HCT116 (cell line): ENCODE results near the gene DPH2. TPM values are rescaled to one million over a fixed set of nuclear protein-coding genes. Genes with fewer than 3 reads are reported as not detected.

ENCODE experiments used
- ATAC-seq: fragments of 200-7000 bp; cut with Tn5 transposase; 2 replicates; pipeline ENCODE4 v1.9.1; 2020; ENCODE audit warnings: mild to moderate bottlenecking, moderate library complexity
- Bru-seq: library from RNA; stranded (reverse); fragments of 400-500 nt; gene quantifications from one replicate; lab custom pipeline; 2021; lab: Mats Ljungman, UMichigan
- BruChase-seq, 2 experiments: library from RNA; stranded (reverse); fragments of 400-500 nt; gene quantifications; one replicate each; lab custom pipeline; 2021; lab: Mats Ljungman, UMichigan
- BruUV-seq: library from RNA; stranded (reverse); fragments of 400-500 nt; replicated peaks from 2 replicates; lab custom pipeline; 2021; lab: Mats Ljungman, UMichigan
- CTCF ChIA-PET: fragments of 300-600 bp; sonication (Branson Sonifier 250); formaldehyde crosslinking; loops from one replicate; lab custom pipeline; 2021; ENCODE audit warnings: antibody characterized with exemption; lab: Charles Lee
- POLR2A ChIA-PET: fragments of 300-600, 350-600 bp; sonication (Branson Sonifier 250); formaldehyde crosslinking; loops from one replicate; lab custom pipeline; 2021; ENCODE audit warnings: antibody characterized with exemption; lab: Charles Lee
- RAD21 ChIA-PET, 2 experiments: fragments of 300-600 bp; sonication (Branson Sonifier 250); formaldehyde crosslinking; loops; one replicate each; lab custom pipeline; 2023; ENCODE audit warnings: low total read pairs in 2 of 2; ENCODE audit not compliant: uncharacterized antibody in 2 of 2, unreplicated experiment in 2 of 2, low non-redundant PET in 1 of 2; lab: Charles Lee
- DNase-seq: peaks from one replicate; pipeline ENCODE4 v3.0.0-alpha.2; 2010; ENCODE audit warnings: low read depth, low spot score
- H2AFZ ChIP-seq: fragments of 200-600 bp; shearing (Covaris generic), sonication (generic); 2 replicates; pipeline ENCODE4 v1.6.1; 2017; ENCODE audit warnings: low read depth, mixed run types, mixed read lengths, antibody characterized with exemption, low read length; ENCODE audit not compliant: poor library complexity, severe bottlenecking
- H3K27ac ChIP-seq: 2 replicates; pipeline ENCODE4 v1.5.1; 2012; ENCODE audit warnings: low read depth, low read length
- H3K27me3 ChIP-seq: fragments of 200-600 bp; sonication (generic); 2 replicates; pipeline ENCODE4 v1.6.1; 2016; ENCODE audit warnings: mixed run types, low read length, mixed read lengths; ENCODE audit not compliant: insufficient read depth
- H3K36me3 ChIP-seq, 2 experiments: fragments of 200-500 bp in 1 of 2; fragments of 200-600 bp in 1 of 2; sonication (Bioruptor generic) in 1 of 2; sonication (generic) in 1 of 2; 2 replicates each; pipeline versions ENCODE4 v1.5.1 to v1.6.1; 2014 to 2016; ENCODE audit warnings: low read length in 2 of 2, inconsistent platforms in 1 of 2, mixed read lengths in 1 of 2, mixed run types in 1 of 2; ENCODE audit not compliant: insufficient read depth in 2 of 2, control insufficient read depth in 1 of 2
- H3K4me1 ChIP-seq, 2 experiments: fragments of 200-600 bp in 1 of 2; sonication (generic) in 1 of 2; 2 replicates each; pipeline versions ENCODE4 v1.5.1 to v1.6.1; 2012 to 2017; ENCODE audit warnings: low read length in 2 of 2, inconsistent platforms in 1 of 2, mild to moderate bottlenecking in 1 of 2, mixed read lengths in 1 of 2, mixed run types in 1 of 2, moderate library complexity in 1 of 2; ENCODE audit not compliant: insufficient read depth in 2 of 2, control insufficient read depth in 1 of 2
- H3K4me2 ChIP-seq: fragments of 200-600 bp; sonication (generic); 2 replicates; pipeline ENCODE4 v1.6.1; 2017; ENCODE audit warnings: mixed run types, low read length, mixed read lengths
- H3K4me3 ChIP-seq, 2 experiments: fragments of 200-600 bp in 1 of 2; sonication (generic) in 1 of 2; replicated peaks in 1 of 2; 2 replicates each; pipeline ENCODE4 v1.5.1; 2011 to 2016; ENCODE audit warnings: low read length in 2 of 2, control low read depth in 1 of 2, low read depth in 1 of 2, mild to moderate bottlenecking in 1 of 2, mixed read lengths in 1 of 2, mixed run types in 1 of 2
- H3K79me2 ChIP-seq: fragments of 200-600 bp; sonication (generic); 2 replicates; pipeline ENCODE4 v1.6.1; 2017; ENCODE audit warnings: mild to moderate bottlenecking, mixed run types, low read length, moderate library complexity, mixed read lengths; ENCODE audit not compliant: insufficient read depth
- H3K9ac ChIP-seq: fragments of 200-600 bp; sonication (generic); 2 replicates; pipeline ENCODE4 v1.6.1; 2016; ENCODE audit warnings: low read length, mixed read lengths
- H3K9me2 ChIP-seq: fragments of 200-600 bp; sonication (generic), shearing (Covaris generic); 2 replicates; pipeline ENCODE4 v1.6.1; 2017; ENCODE audit warnings: mixed run types, mild to moderate bottlenecking, moderate library complexity; ENCODE audit not compliant: insufficient read depth
- H3K9me3 ChIP-seq, 2 experiments: fragments of 200-500 bp in 1 of 2; fragments of 200-600 bp in 1 of 2; sonication (Bioruptor generic) in 1 of 2; sonication (generic) in 1 of 2; 2 replicates each; pipeline ENCODE4 v1.6.1; 2014 to 2017; ENCODE audit warnings: low read length in 2 of 2, mixed read lengths in 2 of 2, inconsistent platforms in 1 of 2, low read depth in 1 of 2, mild to moderate bottlenecking in 1 of 2, mixed run types in 1 of 2, moderate library complexity in 1 of 2; ENCODE audit not compliant: control insufficient read depth in 1 of 2, insufficient read depth in 1 of 2
- H4K20me1 ChIP-seq: fragments of 200-600 bp; sonication (generic), shearing (Covaris generic); 2 replicates; pipeline ENCODE4 v1.6.1; 2017; ENCODE audit warnings: mixed run types, mild to moderate bottlenecking, moderate library complexity; ENCODE audit not compliant: insufficient read depth
- POLR2AphosphoS5 ChIP-seq: IDR thresholded peaks from 2 replicates; pipeline ENCODE4 v1.6.1; 2011; ENCODE audit warnings: mild to moderate bottlenecking, low read depth, low read length, moderate library complexity
- YY1 ChIP-seq: IDR thresholded peaks from 2 replicates; pipeline ENCODE4 v1.6.1; 2011; ENCODE audit warnings: low read length, low read depth, moderate library complexity, mild to moderate bottlenecking; ENCODE audit not compliant: insufficient replicate concordance; ENCODE audit errors: extremely low read depth
- ZFX ChIP-seq: fragments of 450-650 bp; IDR thresholded peaks from 2 replicates; pipeline ENCODE4 v1.6.1; 2017
- intact Hi-C: fragments of 100-400 bp; cut with micrococcal nuclease; formaldehyde crosslinking; loops from 2 replicates; pipeline ENCODE4 v1.10.0; 2022
- long read RNA-seq: library from polyadenylated mRNA; unstranded; transcript quantifications from one replicate; pipeline ENCODE4 v2.0.0, GENCODE V29; 2021; ENCODE audit not compliant: unreplicated experiment
- polyA plus RNA-seq: library from polyadenylated mRNA; unstranded; fragments of >200 nt; gene quantifications from 2 replicates; pipeline ENCODE4 v1.2.1, GENCODE V29; 2012; ENCODE audit warnings: missing spikeins
- total RNA-seq: library from RNA; stranded (reverse); gene quantifications from one replicate; pipeline ENCODE4 v1.2.1, GENCODE V29; 2021; ENCODE audit not compliant: unreplicated experiment
- TF ChIP-seq, protein P1 (sequence below): IDR thresholded peaks from 2 replicates; pipeline ENCODE4 v1.6.1; 2011; ENCODE audit warnings: mild to moderate bottlenecking, low read length, moderate library complexity; ENCODE audit not compliant: insufficient replicate concordance; ENCODE audit errors: extremely low read depth
- TF ChIP-seq, protein P2 (sequence below), 3 experiments: fragments of 200-600 bp in 1 of 3; sonication (generic) in 1 of 3; IDR thresholded peaks in 2 of 3; conservative IDR thresholded peaks in 1 of 3; 2 replicates each; pipeline ENCODE4 v1.5.1; 2012 to 2017; ENCODE audit warnings: low read depth in 2 of 3, low read length in 2 of 3, antibody characterized with exemption in 1 of 3, borderline replicate concordance in 1 of 3, control low read depth in 1 of 3, mild to moderate bottlenecking in 1 of 3, mixed read lengths in 1 of 3, mixed run types in 1 of 3, moderate library complexity in 1 of 3; ENCODE audit not compliant: insufficient read depth in 1 of 3

Gene DPH2, protein sequence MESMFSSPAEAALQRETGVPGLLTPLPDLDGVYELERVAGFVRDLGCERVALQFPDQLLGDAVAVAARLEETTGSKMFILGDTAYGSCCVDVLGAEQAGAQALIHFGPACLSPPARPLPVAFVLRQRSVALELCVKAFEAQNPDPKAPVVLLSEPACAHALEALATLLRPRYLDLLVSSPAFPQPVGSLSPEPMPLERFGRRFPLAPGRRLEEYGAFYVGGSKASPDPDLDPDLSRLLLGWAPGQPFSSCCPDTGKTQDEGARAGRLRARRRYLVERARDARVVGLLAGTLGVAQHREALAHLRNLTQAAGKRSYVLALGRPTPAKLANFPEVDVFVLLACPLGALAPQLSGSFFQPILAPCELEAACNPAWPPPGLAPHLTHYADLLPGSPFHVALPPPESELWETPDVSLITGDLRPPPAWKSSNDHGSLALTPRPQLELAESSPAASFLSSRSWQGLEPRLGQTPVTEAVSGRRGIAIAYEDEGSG
- 53.2 TPM for total RNA-seq
- 31.5 and 32.2 TPM in 2 replicates for polyA plus RNA-seq
- Bru-seq, nascent RNA: percentile 71 among the genes with signal in this experiment
- BruChase-seq, experiment 1, labeled RNA remaining after a 6-hour chase: percentile 85 among the genes with signal in this experiment
- BruChase-seq, experiment 2, labeled RNA remaining after a 2-hour chase: percentile 90 among the genes with signal in this experiment
- long read RNA-seq, transcript DPH2-201 (6 exons, 2,472 nt): major isoform, 48 of 78 reads
- long read RNA-seq, partial matches to known transcripts: 10 of 78 reads
- long read RNA-seq, other reads (novel, unspliced or antisense): 13 of 78 reads

DNA sequence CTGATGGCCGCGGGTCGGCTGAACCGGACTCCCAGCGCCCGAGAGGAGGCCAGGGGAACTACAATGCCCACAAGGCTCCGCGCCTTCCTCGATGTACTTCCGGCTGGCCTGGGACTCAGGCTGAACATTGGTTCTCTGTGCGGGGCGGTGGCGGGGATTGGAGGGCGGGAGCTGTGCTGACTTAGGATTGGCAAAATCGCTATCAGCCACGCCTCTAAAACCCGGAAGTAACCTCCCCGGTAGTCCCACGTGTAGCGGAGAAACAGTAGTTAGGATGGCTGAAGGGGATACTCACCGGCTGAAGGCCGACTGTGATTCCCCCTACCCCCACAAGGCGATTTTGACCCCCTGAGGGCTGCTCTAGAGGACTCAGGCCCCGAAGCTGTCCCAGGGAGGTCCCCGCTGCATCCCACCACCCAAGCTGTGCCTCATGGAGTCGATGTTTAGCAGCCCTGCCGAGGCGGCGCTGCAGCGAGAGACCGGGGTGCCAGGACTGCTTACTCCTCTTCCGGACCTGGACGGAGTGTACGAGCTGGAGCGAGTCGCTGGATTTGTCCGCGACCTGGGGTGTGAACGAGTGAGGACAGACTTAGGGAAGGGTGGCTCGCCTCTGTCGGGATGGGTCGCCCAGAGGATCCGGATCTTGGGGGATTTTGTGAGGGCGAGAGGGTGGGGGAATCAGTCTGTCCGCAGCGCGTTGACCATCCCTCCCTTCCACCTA, at the start of gene DPH2:
Gene DPH2 (plus strand): TSS at position 265 of the 721 bp plus-strand sequence. CDS start 166 bp downstream, at position 431.
- H4K20me1 ChIP-seq: no peaks in the 10 kb centered on the region
- ChIA-PET POLR2A (interaction anchor here (1.0 to 1.1 kb wide), 2 partner anchors 14 to 35 kb away, joined by 3 read pairs; no protein-coding TSS in a partner anchor), RAD21 (interaction anchor here in 1 of 2 experiments (1.0 kb wide), 1 partner anchor 22 kb away, joined by 3 read pairs; the partner anchor contains the start of gene CCDC24), CTCF (interaction anchor here (1.2 kb wide), 1 partner anchor 207 kb away, joined by 4 read pairs; no protein-coding TSS in a partner anchor)
- H3K27me3 ChIP-seq: no peaks in the 10 kb centered on the region
- H3K9me2 ChIP-seq: no peaks in the 10 kb centered on the region
- ATAC-seq (peak; percentile 89), DNase-seq (peak; percentile 94)
- H3K9ac ChIP-seq: peak within 1 kb of the TSS; percentile 85
- peaks cover 19% of the 10 kb centered on the region for H3K79me2 ChIP-seq
- peaks cover 9 to 29% of the 10 kb centered on the region in 2 experiments; a peak in 3 of 4 replicates for H3K36me3 ChIP-seq
- peaks cover 10 to 30% of the 10 kb centered on the region in 2 experiments for H3K4me1 ChIP-seq
- intact Hi-C loops: no loop called here
- TF ChIP-seq, protein P1, sequence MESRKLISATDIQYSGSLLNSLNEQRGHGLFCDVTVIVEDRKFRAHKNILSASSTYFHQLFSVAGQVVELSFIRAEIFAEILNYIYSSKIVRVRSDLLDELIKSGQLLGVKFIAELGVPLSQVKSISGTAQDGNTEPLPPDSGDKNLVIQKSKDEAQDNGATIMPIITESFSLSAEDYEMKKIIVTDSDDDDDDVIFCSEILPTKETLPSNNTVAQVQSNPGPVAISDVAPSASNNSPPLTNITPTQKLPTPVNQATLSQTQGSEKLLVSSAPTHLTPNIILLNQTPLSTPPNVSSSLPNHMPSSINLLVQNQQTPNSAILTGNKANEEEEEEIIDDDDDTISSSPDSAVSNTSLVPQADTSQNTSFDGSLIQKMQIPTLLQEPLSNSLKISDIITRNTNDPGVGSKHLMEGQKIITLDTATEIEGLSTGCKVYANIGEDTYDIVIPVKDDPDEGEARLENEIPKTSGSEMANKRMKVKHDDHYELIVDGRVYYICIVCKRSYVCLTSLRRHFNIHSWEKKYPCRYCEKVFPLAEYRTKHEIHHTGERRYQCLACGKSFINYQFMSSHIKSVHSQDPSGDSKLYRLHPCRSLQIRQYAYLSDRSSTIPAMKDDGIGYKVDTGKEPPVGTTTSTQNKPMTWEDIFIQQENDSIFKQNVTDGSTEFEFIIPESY: no peak
- TF ChIP-seq, protein P2, sequence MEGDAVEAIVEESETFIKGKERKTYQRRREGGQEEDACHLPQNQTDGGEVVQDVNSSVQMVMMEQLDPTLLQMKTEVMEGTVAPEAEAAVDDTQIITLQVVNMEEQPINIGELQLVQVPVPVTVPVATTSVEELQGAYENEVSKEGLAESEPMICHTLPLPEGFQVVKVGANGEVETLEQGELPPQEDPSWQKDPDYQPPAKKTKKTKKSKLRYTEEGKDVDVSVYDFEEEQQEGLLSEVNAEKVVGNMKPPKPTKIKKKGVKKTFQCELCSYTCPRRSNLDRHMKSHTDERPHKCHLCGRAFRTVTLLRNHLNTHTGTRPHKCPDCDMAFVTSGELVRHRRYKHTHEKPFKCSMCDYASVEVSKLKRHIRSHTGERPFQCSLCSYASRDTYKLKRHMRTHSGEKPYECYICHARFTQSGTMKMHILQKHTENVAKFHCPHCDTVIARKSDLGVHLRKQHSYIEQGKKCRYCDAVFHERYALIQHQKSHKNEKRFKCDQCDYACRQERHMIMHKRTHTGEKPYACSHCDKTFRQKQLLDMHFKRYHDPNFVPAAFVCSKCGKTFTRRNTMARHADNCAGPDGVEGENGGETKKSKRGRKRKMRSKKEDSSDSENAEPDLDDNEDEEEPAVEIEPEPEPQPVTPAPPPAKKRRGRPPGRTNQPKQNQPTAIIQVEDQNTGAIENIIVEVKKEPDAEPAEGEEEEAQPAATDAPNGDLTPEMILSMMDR (IDR thresholded peaks at IDR 0.05 in 2 of 3, conservative IDR thresholded peaks at IDR 0.05 in 1 of 3; ENCODE audit: borderline replicate concordance in 1 of 3, insufficient read depth in 1 of 3, low read depth in 2 of 3, low read length in 2 of 3): 0 out of 6 replicates have a peak, but pooled peaks of 2 of the 3 experiments have one; percentile 4 to 12
- TF ChIP-seq POLR2AphosphoS5 (peak; percentile 54), ZFX (peak; percentile 32; the same call in 1 of the 2 replicates), YY1 (peak; percentile 29)
- peak within 1 kb of the TSS; percentile 93 for H3K4me2 ChIP-seq
- TSS peak; percentile 61 for BruUV-seq
- peak within 1 kb of the TSS; percentile 94 to 99 for H3K4me3 ChIP-seq
- no peaks in the 10 kb centered on the region for H3K9me3 ChIP-seq
- H2AFZ ChIP-seq: no peak within 1 kb of the TSS
- peak within 1 kb of the TSS; percentile 60 for H3K27ac ChIP-seq
